NCI-H226 (cell line): ENCODE results near the gene ESYT1.

Experiments used
- DNase-seq: peaks from one replicate; pipeline ENCODE4 v3.0.0-alpha.2; 2015

Gene ESYT1

DNA sequence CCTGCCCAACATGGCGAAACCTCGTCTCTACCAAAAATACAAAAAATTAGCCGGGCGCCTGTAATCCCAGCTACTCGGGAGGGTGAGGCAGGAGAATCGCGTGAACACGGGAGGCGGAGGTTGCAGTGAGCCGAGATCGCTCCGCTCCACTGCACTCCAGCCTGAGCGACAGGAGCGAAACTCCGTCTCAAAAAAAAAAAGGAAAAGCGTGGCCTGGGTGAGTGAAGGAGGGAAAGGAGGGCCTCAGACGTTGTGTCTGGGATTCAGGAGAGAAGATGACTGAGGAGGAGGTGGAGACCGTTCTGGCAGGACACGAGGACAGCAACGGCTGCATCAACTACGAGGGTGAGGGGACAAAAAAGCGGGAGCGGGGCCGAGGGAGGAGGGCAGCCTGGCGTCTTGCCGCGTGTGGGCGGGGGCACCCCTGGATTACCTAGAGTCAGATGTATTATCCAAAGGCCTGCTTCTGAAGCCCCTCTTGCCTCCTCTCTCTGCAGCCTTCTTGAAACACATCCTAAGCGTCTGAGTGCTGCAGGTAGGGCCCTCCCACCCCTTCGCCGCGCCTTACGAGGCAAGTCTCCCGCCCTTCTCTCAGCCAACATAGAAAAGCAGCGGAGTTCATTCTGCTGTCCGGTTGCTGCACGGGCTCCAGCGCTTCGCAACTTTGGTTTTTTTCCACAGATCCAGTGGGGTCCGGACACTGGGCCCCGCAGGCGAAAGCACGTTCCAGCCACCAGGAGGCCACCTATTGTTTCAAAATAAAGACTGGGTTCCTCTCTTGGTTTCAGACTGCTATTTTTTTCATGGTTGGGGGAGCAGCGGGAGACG, 29.3 kb downstream of the ESYT1 start:
- peak; percentile 84 for DNase-seq

DNA sequence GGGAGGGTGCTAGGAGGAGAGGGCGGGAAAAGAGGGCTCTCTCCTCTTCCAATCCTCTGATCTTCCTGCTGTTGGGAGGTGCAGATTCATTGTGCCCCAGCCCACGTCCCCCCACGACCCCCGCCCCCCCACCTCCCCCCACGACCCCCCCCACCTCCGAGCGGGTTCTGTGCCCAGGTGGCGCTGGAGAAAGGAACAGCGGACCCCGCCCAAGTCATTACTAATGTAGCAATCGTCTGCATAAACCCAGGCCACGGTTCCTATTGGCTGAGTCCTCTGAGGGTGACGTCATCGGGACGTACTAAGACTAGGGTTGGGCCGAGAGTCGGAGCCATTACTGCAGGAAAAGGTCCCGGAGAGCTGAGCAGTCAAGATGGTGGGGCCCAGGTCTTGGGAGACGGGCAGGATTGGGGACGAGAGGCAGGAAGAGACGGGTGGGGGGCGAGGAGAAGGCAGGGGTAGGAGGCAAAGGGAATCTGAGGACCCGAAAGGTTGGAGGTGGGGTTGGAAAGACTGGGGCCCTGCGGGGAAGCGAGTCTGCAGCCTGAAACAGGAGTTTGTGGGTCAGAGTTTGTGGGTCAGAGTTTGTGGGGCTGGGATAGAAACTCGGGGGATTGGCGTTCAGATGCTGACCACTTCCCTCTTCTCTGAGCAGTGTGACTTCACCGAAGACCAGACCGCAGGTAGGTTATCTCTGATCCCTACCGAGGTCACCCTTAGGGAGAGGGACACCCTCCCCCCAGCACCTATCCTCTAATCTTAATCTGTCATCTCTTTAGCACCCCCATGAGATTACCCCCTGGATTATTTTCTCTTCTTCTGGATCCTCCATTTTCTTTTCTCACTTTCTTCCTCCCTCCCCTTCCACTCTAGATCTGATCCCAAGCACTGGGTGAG, 30.2 kb downstream of the ESYT1 start, which contains the start of gene MYL6:
MYL6 (plus strand) TSS at position 331 of the 897 bp plus-strand sequence; CDS start at position 374, 43 bp downstream.
- peak; percentile 99 for DNase-seq

DNA sequence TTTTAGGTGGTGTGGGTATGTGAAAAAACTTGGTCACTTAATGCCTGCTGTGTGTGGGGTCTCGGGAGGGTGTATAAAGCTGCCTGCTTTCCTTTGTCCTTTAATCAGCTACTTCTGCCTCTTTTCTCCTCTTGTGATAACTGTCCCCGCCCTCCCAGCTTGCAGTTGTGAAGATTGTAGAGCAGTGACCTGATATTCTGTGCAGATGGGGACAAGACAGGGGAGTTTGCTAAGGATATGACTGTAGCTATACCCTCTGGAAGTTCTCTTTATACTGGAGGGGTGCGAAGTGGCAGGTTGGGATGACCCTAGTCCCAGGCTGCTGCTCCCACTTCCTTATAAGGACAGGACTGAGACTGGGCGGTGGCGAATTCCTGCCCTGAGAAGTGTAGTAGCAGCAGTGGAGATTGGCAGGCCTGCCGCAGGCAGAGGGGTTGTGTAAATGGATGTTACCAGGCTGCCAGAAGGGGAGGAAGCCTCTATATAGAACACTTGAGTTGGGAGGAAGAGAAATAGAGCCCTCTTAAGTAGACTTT, 30.9 kb downstream of the ESYT1 start:
- peak; percentile 27 for DNase-seq

DNA sequence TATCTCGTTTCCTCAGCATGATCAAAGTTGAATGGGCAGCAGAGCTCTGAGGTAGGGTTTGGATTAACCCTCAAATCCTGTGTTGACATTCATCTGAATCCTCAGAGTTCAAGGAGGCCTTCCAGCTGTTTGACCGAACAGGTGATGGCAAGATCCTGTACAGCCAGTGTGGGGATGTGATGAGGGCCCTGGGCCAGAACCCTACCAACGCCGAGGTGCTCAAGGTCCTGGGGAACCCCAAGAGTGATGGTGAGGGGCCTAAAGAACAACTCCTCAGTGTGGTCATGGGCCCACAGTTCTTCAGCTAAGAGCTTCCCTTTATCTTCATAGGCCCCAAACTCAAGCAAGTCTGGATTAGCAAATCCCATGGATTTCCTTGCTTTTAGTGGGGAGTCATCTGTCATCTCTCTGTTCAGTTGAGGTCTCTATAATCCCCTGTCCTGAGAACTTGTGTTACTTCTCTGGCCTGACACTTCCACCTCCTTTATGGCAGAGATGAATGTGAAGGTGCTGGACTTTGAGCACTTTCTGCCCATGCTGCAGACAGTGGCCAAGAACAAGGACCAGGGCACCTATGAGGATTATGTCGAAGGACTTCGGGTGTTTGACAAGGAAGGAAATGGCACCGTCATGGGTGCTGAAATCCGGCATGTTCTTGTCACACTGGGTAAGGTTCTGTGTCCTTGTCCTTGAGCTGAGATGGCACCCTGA, 31.6 kb downstream of the ESYT1 start:
- no peak for DNase-seq

DNA sequence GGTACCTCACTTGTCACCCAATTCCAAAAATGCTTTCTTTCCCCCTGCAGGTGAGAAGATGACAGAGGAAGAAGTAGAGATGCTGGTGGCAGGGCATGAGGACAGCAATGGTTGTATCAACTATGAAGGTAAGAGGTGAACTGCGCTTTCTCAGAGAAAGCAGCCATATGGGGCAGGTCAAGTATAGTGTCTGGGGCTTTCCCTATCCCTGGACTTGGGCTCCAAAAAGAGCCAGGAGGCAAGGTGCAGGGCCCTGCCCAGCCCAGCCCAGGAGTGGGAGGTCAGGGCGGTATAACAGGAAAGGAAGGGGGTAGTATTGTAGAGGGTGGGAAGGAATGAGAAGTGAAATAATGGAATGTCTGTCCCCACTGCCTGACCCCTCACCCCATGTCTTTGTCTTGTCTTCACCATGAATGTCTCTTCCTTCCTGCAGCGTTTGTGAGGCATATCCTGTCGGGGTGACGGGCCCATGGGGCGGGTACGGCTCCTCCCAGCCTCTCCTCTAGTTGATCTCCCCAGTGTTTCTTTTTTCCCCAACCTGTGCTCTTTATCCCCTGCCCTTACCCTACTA, 32.2 kb downstream of the ESYT1 start:
- no peak for DNase-seq

- DNase-seq = no peak
Observed at GRCh38 chr12:56160894-56161689, 33.0 kb downstream of the ESYT1 start.

DNA sequence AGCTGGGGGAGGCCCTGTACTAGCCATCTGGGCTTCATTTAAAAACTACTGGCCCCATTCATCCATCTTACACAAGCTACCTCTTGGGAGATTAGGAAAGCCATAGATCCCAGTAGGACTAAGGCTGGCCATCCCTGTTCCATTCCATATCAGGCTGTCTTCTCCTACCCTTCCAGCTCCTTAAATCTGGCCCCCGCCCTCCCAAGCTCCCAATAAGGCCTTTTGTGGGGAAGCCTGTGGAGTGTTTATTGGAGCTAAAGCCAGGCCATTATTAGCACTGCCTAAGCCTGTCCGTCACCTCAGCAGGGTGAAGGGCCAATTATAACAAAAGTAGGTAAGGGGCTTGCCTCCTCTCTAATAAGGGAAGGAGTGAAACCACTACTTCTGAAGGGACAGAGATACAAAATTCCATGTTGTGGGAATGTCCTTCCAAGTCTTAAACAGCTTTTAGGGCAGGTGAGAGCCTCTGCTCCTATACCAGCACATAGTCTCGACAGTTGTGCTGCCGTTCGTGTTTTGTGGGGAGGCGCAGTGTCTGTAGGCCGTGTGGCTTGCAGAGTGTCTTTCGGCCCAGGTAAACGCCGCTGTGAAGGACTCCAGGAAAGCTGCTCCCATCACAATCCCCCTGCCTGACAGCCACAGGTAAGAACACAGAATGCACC, 33.8 kb downstream of the ESYT1 start:
- no peak for DNase-seq

GRCh38 chr12:56162468-56163290, 34.6 kb downstream of the ESYT1 start:
- no peak for DNase-seq

- no peak for DNase-seq
Observed at GRCh38 chr12:56163533-56164344, 35.7 kb downstream of the ESYT1 start.

DNA sequence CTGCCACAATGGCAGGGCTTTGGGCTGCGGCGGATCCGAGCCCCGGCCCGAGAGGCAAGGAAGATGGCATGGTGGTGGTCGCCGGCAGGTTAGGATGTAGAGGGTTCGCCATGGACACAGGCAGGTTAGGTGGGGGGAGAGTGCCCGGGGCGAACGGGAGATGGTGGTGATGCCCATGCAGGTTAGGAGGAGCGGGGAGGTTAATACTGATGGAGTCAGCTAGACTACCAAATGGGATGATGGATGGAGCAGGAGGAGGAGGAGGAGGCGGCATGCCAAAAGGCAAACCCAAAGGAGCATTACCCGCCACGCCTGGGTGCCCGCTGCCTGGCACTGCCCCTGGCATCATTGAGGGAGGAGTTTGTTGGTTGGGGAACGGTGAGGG, 36.3 kb downstream of the ESYT1 start:
- DNase-seq = no peak

DNA sequence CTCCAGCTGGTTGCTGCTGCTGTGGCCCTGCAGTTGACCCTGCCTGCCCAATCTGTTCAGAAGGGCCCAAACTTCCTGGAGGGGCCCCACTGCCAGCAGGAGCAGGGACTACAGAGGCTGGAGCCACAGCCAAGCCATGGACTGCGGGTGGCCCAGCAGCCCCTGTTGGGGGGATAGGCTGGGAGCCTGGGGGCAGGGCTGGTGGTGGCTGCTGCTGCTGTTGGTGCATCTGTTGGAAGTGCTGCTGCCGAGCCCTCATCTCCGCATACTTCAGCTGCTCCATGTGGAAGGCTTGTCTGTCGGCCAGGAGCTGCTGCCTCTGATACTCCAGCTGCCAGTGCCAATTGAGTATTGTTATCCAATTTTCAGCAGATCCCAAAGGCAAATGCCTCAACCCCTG, 37.3 kb downstream of the ESYT1 start:
- no peak for DNase-seq

DNA sequence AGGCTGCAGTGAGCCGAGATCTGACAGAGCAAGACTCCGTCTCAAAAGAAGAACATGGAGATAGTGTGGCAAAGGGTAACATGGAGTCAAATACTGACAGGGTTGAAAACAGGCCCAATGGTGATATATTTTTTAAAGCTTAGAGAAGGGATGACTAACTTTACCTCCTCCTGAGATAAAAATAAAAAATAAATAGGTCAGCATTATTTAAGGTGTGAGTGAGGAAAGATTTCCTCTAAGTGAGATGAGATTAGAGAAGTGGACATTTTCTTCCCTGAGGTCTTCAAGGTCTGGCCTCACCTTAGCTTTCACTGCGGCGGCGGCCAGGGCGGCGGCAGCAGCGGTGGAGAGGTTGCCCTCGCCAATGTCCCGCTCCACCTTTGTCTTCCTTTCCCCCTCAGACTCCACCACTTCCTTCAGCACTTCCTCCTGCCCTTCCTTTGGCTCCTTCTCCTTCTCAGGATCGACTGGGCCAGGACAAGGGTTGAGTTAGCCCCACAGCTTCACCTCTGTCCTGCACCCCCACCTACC, 41.2 kb downstream of the ESYT1 start:
- DNase-seq = no peak

DNA sequence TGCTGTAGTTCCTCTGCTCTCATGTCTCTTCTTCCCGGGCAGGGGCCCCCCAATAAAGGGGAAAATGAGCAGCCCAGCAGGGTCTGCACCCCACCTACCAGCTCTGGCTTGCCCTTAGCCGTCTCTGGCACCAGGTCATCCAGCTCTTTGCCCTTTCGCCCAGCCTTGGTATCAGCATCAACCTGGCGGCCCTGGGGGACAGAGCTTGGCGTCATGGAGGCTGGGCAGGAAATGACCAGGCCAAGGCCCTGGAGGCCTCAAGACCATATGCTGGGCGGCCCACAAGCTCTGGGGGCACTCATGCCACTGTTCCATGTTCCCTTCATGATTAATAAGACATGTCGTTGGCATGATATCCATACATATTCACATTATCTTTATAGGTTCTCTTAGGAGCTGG, 44.8 kb downstream of the ESYT1 start:
- DNase-seq = no peak

DNA sequence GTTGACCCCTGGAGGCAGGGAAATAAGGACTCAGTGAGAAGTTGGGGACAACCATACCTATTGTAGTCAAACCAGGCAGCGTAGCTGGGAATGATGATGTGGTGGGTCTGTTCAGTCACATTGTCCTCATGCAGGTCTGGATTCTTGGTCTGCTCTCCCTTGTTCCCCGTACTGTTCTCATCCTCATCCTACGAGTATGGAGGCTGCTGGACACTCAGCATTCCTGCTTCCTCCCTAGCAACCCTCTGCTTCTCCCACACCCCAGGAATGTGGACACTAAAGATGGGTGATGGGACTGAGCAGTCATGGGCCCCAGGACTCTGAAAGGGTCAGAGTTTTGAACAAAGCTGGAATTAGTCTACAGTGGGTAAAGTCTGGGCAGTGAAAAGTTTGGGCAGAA, 50.3 kb downstream of the ESYT1 start:
- DNase-seq = no peak

DNA sequence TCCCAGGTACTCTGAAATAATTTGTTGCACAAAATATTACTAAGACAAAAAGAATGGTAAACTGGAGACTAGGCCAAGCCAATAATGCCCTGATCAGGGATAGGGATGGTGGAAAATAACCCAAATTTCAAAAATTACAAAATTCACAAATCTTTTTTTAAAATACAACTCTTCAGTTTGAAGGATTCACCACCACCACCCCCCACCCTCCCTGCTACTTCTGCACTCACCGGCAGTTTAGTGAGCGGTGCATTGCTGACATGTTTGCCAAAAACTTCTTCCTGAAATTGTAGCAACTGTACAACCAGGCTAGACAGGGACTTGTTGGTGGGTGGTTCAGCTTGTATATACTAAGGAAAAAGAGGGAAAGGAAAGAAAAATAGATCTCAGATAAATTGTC, 58.9 kb downstream of the ESYT1 start:
- DNase-seq = no peak

GRCh38 chr12:56188131-56188777, 60.2 kb downstream of the ESYT1 start:
- no peak for DNase-seq

DNA sequence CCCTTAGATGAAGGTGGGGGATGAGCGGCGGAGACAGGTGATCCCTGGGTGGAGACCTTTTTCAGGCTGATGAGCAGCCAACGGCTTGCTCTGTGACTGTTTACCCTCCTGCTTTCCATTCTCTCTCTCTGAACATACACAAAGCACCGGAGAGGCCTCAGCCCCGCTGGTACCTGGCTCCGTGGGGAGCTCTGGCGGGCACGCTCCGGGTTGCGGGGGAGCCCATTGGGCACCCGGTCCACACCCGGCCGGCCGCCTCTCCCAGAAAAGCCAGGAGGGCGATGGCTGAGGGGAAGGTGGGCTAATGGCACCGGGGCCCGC, 60.7 kb downstream of the ESYT1 start:
- DNase-seq = no peak

DNA sequence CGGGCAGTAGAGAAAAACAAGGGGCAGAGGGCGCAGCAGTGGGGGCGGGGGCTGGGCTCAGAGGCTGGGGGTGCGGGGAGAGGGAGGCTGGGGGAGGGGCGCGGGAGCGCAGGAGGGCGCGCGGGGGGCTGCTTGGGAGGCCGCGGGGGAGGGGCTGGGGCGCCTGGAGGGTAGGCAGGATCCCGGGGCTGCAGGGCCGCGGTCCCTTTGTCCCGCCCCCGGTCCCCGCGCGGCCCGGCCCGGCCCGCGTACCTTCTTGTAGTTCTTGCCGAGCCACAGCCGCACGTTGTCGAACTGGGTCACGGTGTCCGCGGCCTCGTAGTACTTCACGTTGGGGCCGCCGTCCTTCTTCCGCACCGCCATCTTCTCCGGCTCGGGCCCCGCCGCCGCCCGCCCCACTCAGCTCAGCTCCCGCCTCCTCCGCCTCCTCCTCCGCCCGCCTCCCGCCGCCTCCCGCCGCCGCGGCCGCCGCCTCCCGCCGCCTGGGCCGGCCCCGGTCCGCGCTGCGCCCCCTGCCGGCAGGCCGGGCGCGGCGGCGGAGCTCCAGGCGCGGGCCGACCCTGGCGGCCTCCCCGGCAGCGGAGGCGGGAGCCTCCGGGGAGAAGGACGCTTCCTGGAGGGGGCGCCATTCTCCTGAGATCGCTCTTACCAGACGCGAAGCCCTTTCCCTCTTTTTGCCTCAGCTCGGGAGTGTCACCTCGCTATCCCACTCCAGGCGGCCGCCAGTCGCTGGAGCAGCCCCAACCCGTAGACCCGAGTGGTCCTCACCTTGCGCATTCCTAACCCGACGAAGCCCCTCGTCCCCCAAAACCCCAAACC, 61.2 kb downstream of the ESYT1 start, which contains the start of gene SMARCC2:
SMARCC2 (minus strand) TSS at position 385 of the 819 bp plus-strand sequence; CDS start at position 363, 22 bp downstream.
- peak; percentile 82 for DNase-seq
